HG03139 (cell line): ENCODE measurements around the gene TMEM86B.

ENCODE experiments used
- ATAC-seq: cut with Tn5 transposase; IDR thresholded peaks from one replicate; pipeline ENCODE4 v1.9.1; 2021; ENCODE audit not compliant: unreplicated experiment

The TMEM86B gene, protein sequence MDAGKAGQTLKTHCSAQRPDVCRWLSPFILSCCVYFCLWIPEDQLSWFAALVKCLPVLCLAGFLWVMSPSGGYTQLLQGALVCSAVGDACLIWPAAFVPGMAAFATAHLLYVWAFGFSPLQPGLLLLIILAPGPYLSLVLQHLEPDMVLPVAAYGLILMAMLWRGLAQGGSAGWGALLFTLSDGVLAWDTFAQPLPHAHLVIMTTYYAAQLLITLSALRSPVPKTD

DNA sequence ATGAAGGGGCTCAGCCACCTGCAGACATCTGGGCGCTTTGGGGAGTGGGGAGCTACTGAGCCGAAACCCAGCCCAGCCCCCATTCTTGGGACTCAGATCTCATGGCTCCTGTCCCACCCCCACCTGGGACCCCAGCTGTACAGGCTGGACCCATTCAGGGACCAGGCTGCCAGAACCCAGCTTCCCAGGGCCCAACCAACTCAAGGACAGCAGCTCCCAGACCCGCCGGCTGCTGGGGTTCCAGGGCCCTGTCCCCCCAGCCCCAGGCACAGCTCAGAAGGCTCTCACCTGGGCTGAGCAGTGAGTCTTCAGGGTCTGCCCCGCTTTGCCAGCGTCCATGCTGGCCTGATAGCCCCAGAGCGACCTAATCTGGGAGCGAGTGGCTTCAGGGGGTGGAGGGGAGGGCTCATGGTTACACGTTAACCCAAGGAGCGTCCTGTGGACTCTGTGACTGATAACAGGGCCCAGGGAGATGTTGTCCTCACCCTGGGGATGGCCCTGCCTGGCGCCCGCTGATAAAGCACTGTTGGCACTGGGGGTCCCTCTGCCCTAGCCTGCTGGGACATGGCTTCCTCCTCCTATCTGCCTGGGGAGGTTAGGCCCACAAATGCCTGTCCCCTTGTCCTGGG, at the start of gene TMEM86B:
TSS of gene TMEM86B (minus strand) at position 361 of the 629 bp plus-strand sequence. CDS start at position 339, 22 bp downstream.
- no peak for ATAC-seq

DNA sequence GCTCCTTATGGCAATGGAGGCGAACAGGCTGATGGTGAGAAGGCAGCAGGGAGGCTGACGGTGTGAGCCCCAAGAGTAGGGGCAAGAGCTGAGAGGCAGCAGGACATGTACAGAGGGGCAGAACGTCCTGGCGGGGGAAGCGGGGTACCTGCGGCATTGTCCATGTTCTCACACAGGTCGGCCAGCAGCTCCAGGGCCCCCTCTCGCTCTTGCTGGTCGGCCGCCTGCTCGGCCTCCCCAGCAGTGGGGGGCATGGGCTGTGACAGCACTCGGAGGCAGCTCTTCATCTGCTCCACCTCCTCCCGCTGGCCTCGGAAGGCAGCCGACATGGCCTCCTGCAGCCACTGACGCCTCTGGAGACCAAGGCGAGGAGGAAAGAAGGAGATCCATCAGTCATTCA, 48.9 kb upstream of the TMEM86B start:
- no peak for ATAC-seq

DNA sequence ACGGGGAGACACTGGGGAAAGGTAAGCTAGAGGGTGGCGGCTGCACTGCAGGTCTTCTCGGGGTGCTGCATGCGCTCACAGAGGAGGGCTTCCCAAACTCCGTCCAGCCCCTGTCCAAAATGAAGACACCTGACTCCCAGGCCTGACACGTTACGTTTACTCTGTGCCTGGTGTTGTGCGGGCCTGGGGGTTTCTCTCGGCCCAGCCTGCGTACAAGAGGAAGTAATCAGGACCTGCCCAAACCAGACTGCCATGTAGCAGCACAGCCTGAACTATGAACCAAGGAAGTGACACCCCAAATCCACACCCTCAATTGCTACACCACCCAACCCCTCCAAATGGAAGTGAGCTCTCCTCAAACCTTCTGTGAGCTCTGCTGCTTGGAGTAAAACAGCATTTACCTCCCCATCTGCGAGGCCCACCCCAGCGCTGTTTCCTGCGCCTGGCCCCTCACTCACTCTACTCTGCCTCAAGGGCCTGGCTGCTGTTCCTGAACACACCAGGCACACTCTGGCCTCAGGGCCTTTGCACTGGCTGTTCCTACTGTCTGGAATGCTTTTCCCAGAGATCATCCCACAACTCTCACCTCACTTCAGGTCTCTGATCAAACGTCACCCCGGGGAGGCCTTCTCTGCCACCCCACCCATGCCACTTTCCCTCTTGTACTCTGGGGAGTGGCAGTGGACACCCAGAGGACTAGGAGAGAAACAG, 48.3 kb upstream of the TMEM86B start:
- ATAC-seq: no peak

DNA sequence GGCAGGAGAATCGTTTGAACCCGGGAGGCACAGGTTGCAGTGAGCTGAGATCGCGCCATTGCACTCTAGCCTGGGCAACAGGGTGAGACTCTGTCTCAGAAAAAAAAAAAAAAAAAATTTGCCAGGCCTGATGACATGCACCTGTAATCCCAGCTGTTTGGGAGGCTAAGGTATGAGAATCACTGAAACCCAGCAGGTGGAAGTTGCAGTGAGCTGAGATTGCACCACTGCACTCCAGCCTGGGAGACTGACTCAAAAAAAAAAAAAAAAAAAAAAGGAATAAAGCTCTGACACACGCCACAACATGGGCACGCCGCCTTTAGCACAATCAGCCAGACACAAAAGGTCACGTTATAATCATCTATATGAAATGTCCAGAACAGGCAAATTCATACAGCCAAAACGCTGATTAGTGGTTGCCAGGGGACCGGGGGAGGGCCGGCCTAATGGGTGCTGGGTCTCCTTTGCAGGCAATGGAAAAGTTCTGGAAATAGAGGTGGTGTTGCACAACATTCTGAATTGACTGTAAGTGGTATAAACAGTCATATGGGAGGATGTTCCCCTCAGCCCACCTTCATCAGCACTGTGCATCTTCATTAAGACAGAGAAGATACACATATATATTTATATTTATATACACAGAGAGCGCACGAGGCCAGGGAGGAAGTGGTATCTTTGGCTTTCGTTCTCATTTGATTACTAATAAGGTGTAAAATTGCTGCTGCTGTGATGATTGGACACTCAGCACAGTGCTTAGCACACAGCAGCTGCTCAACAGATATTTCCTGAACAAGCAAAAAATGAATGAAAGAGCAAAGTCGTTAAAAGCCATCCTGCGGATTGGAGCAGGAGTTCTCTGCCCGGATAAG, 47.5 kb upstream of the TMEM86B start:
- ATAC-seq: no peak

DNA sequence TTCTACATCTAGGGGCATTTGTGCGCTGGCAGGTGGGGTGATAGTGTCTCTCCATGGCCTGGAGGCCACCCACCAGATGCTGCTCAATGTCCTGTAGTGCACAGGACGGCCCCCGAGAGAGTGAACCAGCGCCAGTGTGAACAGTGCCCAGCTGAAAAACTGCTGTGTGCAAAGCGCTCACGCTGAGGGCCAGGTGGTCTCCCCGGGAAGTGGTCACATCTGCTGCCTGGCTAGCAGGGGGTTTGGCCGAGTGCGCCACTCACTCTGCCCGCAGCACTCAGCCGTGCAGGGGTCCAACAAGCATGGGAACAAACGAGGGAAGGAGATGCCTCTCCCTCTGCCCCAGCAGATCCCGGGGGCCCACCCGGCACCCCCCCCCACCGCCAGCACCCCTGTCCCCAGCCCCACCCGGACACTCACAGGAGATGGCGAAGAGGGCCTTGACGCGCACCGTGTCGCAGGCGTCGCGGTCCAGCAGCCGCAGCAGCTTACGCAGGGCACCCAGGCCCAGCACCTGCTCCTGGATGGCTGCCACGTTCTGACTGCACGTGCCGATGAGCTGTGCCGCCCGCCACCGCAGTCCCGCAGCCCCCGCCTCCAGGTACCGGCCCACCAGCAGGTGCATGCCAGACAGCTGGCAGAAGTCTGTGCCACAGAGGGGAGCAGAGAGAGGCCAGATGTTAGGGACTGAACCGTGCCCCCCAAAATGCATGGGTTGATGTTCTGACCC, 45.6 kb upstream of the TMEM86B start:
- ATAC-seq: no peak

DNA sequence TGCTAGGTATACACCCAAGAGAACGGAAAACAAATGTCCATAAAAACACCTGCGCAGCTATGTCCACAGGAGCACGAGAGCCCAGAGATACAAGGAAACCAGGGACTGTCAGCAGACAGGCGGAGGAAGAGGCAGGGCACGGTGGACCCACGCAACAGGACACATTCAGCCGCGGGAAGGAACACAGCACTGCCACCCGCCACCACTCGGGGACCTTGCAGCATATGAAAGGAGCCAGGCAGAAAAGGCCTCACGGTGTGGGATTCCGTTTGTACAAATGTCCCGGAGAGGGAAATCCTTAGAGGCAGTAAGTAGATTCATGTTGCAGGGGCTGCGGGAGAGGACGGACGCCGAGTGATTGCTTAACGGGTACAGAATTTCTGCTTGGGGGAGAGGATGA, 43.6 kb upstream of the TMEM86B start:
- no peak for ATAC-seq

DNA sequence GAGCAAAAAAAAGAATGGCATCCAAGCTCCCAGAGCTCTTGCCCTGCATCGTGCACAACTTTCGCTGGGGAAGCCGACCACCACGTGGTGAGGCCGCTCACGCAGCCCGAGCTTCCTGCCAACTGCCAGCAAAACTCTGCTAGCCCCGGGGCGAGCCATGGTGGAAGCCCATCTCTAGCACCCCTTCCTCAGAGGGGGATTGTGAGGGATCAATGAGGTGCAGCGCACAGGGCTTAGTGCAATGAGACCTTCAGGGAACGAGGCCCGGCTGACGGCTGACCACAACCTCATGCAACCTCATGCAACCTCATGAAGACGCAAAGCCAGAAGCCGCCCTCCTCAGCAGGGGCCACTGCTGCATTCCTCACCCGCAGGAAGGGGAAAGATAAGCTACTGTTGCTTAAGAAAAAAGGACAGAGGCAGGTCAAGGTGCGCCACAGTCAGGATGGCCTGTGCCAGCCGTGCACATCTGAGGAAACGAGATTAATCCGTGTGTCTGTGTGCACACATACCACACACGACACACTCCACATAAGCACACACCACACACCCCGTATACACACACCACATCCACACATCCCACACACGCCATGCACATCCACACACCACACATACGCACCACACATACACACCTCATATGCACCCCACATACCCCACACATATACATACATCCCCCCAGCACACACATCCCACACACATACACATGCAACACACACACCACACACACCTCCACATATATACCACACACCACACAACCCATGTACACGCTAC, 41.8 kb upstream of the TMEM86B start:
- no peak for ATAC-seq

DNA sequence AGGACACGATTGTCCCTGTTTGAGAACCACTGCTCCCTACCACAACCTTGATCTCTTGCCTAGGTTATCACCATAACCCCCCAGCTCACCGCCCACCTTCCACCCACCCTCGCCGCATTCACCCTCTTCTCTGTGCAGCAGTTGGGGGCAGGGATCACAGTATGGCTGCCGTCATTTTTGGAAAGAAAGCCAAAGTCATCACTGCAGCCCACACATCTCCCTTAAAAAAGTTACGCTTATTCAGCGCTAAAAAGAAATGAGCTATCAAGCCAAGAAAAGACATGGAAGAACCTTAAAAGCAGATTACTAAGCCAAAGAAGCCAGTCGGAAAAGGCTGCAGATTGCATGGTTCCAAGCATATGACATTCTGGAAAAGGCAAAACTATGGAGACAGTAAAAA, 40.7 kb upstream of the TMEM86B start:
- ATAC-seq: no peak

DNA sequence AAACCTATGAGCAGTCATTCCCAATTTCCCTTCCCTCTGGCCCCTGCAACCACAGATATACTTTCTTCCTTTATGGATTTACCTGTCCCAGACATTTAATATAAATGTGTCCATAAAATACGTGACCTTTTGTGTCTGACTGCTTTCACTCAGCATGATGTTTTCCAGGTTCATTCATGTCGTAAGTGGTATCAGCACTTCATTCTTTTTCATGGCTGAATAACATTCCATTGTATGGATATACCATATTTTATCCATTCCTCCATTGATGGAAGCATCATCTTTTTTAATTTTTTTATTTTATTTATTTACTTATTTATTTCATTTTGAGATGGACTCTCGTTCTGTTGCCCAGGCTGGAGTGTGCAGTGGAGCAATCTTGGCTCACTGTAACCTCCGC, 38.3 kb upstream of the TMEM86B start:
- ATAC-seq: no peak

DNA sequence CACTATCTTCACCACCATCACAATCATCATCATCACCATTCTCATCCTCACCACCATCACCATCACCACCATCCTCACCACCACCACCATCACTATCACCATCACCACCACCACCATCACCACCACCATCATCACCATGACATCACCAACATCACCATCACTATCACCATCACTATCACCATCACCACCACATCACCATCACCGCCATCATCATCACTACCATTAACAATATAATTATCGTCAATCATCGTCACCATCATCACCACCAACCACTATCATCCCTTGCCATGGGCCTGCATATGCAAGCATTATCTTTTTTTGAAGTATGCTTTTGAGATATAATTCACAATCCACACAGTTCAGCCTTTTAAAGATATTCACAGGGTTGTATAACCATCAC, 37.8 kb upstream of the TMEM86B start:
- no peak for ATAC-seq

DNA sequence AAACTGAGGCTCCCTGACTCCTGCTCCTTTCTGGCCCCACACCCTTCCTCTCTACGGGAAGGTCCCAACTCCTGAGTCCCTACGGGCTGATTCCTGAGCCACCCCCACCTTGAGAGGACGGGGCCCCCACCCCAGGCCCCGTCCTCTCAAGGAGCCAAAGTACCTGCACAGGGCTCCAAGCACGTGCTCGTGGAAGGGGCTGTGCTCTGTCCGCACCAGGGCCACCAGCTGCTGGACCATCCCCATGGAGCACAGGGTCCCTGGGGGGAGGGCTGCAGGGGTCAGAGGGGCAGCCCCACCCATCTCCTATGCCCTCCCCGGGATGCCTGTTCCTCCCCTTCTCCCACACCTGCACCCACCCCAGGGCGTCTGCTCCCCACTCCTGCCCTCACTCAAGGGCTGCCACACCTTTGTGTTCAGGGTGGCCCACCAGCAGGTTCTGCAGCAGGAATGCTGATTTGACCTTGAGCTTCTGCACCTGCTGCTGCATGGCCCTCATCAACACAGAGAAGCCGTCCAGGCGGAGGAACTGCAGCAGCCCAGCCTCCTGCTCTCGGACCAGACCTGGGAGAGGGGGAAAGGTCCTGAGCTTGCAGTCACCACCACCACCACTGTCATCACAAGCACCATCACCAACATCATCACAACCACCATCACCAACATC, 37.3 kb upstream of the TMEM86B start:
- no peak for ATAC-seq

DNA sequence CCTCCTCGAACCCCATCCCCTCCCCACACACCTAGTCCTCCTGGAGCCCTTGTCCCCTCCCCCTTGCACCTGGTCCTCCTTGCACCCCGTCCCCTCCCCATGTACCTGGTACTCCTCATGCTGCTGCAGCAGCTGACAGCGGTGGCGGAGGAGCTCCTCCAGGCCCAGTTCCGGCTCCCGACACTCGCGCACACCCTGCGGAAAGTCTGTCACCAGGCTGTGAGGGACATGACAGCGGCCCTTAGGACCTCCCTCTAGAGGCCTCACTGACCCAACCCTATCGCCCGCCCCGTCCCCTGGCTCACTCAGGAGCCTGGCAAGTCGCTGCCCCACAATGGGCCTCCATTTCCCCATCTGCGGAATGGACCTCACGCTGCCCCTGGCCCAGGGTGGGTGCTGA, 36.6 kb upstream of the TMEM86B start:
- ATAC-seq: no peak

DNA sequence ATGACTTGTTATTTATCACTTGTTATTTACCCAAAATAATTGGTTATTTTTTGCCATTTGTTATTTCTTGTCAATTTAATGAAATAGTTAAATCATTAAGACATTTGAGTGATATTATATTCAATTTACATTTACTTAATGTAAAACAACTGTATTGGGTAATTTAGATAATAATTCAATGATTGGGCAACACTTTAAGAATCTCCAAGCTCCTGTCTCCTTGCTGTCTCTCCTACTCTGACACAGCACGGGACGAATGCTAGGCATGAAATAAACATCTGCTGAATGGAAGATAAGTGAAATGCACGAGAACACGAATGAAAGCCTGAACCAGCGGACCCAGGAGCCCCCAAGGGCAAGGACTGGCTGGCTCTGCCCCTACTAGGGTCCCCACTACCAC, 36.0 kb upstream of the TMEM86B start:
- ATAC-seq: no peak

DNA sequence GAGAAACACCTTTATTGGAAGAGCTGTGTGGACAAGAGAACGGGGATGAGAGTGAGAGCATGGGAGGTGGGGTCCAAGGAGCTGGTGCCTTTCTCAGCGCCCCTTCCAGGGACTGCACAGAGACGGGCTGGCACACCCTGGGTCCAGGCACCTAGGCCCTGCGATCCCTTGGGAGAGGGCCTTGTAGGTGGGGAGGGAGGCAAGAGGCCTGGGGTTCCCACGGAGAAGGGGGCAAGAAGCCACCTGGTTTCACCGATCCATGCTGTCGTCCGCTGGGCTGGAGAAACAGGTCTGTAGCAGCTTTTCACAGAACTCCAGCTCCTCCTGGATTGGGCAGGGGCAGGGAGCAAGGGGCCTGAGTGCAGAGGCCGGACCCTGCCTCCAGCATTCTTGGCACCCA, 33.8 kb upstream of the TMEM86B start:
- no peak for ATAC-seq

DNA sequence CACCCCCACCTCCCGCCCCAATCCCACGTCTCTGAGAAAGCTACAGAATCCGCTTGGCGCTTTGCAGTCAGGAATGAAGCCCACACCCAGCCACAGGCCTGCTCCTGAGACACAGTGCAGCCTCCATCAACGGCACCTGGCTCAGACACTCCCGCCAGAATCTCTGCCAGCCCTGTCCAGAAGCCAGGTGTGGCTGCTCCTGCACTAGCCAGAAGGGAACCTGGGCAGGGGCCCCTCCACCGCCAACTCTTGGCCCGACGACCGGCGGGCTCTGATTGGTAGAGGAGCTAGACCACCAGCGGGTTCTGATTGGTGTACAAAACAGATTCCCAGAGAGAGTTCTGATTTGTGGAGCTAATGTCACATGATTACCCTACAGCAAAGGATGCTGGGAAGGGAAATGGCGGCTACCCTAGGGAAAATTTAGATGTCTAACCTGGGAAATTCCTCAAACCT, 33.1 kb upstream of the TMEM86B start:
- no peak for ATAC-seq

DNA sequence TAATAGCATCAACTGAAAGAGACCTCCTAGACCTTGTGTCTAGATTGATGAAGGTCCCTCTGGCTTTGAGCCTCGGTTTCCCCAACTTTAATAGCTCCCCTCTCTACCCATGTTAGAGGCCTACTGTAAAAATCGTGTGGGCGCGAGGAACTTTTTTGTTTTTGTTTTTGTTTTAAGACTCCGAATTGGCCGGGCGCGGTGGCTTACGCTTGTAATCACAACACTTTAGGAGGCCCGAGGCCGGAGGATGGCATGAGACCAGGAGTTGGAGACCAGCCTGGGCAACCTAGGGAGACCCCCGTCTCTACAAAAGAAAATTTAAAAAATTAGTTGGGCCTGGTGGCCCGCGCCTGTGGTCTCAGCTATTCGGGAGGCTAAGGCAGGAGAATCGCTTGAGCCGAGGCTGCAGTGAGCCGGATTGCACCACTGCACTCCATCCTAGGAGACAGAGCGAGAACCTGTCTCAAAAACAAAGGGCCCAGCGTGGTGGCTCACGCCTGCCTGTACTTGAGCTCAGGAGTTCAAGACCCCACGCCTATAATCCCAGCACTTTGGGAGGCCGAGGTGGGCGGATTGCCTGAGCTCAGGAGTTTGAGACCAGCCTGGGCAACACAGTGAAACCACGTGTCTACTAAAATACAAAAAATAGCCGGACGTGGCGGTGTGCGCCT, 31.1 kb upstream of the TMEM86B start:
- no peak for ATAC-seq

DNA sequence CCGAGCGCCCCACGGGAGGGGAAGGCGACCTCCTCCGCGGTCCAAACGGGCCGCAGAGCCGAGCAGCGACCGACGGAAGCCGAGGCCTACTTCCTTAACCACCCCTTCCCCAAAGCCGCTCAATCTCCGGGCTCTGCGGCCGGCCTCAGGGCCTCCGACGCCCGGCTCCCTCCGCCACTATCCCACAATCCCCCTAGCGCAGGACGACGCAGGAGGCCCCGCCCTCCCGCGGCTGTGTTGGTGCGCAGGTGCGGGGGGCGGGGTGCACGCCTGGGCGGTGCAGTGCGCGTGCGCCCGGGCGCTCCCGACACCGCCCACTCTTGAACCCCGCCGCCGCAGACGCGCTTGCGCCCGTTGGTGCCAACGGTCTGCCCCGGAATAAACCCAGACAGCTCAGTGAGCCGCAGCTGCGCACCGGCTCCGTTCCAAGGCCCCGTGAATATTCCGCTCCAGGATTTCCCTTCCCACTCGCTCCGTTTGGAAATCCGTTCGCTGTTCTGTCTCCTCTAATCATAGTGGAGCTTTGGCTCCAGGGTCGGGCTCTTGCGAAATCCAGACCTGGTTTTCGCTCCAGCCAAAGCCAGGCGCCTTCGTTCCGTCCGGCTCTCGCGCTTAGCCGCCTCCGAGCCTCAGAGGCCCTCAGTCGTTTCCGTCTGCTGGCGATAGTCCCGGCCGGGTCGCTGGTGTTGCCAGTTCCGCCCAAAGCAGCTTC, 30.4 kb upstream of the TMEM86B start, which contains the start of gene PPP6R1:
TSS of gene PPP6R1 (minus strand) at position 190 of the 712 bp plus-strand sequence. CDS start 11,914 bp downstream, outside the sequence.
- peak; percentile 62 for ATAC-seq

DNA sequence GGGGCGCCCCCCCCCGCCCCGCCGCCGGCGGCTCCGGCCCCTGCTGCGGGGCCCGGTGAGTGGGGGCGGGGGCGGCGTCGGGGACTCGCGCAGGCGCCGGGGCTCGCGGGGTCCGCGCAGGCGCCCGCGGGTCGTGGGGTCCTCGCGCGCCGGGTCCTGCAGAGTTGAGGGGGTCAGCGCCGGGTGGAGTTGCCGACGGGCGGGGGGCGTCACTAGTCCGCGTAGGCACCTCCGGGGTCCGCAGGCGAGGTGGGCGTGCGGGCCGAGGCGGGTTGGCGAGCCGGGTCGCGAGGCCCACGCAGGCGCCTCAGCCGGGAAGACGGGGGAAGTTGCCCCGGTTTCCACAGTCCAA, 29.9 kb upstream of the TMEM86B start:
- peak; percentile 3 for ATAC-seq
